Measurements from ENCODE around the gene TMEM161A. TPM values are rescaled to one million over a fixed set of nuclear protein-coding genes. Genes with fewer than 3 reads are reported as not detected.

The TMEM161A gene
- total RNA-seq, 1 experiment from 2014 or later, result 76.0 TPM

- no peak for TF ChIP-seq EGR1 (IDR thresholded peaks at IDR 0.05; ENCODE audit: low read depth)
- no peak for TF ChIP-seq FOSL1 (IDR thresholded peaks at IDR 0.05; ENCODE audit: low read depth)
- TF ChIP-seq ZNF274 (IDR thresholded peaks at IDR 0.05; ENCODE audit: low read depth, low read length), result no peak
- TF ChIP-seq TCF7L2 (IDR thresholded peaks at IDR 0.05; ENCODE audit: borderline replicate concordance, extremely low read depth, insufficient read depth, insufficient read length), result no peak
- TF ChIP-seq YY1 (IDR thresholded peaks at IDR 0.05; ENCODE audit: extremely low read depth, insufficient replicate concordance, low read depth, low read length), result no peak
- no peak for TF ChIP-seq POLR2AphosphoS5 (IDR thresholded peaks at IDR 0.05; ENCODE audit: low read depth, low read length)
- TF ChIP-seq SIN3A (IDR thresholded peaks at IDR 0.05; ENCODE audit: low read depth), result no peak
- ATAC-seq (no peak), DNase-seq (ENCODE audit: low read depth, low spot score) (no peak)
- Histone ChIP-seq H2AFZ (ENCODE audit: low read depth, low read length, poor library complexity, severe bottlenecking) (no peak overlapping the region), H3K9me3 (ENCODE audit: control insufficient read depth in 1 of 2, insufficient read depth in 1 of 2, low read depth in 1 of 2, low read length in 2 of 2) (no peaks in the 10 kb centered on the region), H3K9ac (ENCODE audit: low read length) (no peak overlapping the region), H3K4me3 (replicated peaks in 1 of 2; ENCODE audit: low read depth in 1 of 2, low read length in 2 of 2) (no peak overlapping the region), H3K27ac (ENCODE audit: low read depth, low read length) (no peak overlapping the region), H3K4me1 (ENCODE audit: control insufficient read depth in 1 of 2, insufficient read depth in 2 of 2, low read length in 2 of 2) (peaks cover 13 to 19% of the 10 kb centered on the region in 2 experiments), H3K9me2 (ENCODE audit: insufficient read depth) (no peaks in the 10 kb centered on the region), H3K36me3 (ENCODE audit: control insufficient read depth in 1 of 2, insufficient read depth in 2 of 2, low read length in 2 of 2) (no peaks in the 10 kb centered on the region; a peak in 3 of 4 replicates), H3K27me3 (ENCODE audit: insufficient read depth, low read length) (no peaks in the 10 kb centered on the region), H4K20me1 (ENCODE audit: insufficient read depth) (no peaks in the 10 kb centered on the region), H3K79me2 (ENCODE audit: insufficient read depth, low read length) (peaks cover 33% of the 10 kb centered on the region), H3K4me2 (ENCODE audit: low read length) (no peak overlapping the region)
- RAD21 ChIA-PET (ENCODE audit: low non-redundant PET in 1 of 2, low total read pairs in 2 of 2, uncharacterized antibody in 2 of 2, unreplicated experiment in 2 of 2), result no interaction called here
- POLR2A ChIA-PET, result no interaction called here
- no TSS peak for BruUV-seq (replicated peaks)
- intact Hi-C loops (cut with micrococcal nuclease), result no loop called here
- CTCF ChIA-PET, result no interaction called here
Observed at GRCh38 chr19:19132912-19133311, 5.4 kb downstream of the TMEM161A start.

GRCh38 chr19:19131989-19132388, 6.3 kb downstream of the TMEM161A start:
- Histone ChIP-seq H3K4me1 (ENCODE audit: control insufficient read depth in 1 of 2, insufficient read depth in 2 of 2, low read length in 2 of 2) (peaks cover 8 to 11% of the 10 kb centered on the region in 2 experiments), H3K9me3 (ENCODE audit: control insufficient read depth in 1 of 2, insufficient read depth in 1 of 2, low read depth in 1 of 2, low read length in 2 of 2) (no peaks in the 10 kb centered on the region), H3K4me3 (replicated peaks in 1 of 2; ENCODE audit: low read depth in 1 of 2, low read length in 2 of 2) (no peak overlapping the region), H3K79me2 (ENCODE audit: insufficient read depth, low read length) (peaks cover 23% of the 10 kb centered on the region), H3K9ac (ENCODE audit: low read length) (no peak overlapping the region), H3K4me2 (ENCODE audit: low read length) (no peak overlapping the region), H2AFZ (ENCODE audit: low read depth, low read length, poor library complexity, severe bottlenecking) (no peak overlapping the region), H3K9me2 (ENCODE audit: insufficient read depth) (no peaks in the 10 kb centered on the region), H4K20me1 (ENCODE audit: insufficient read depth) (no peaks in the 10 kb centered on the region), H3K27ac (ENCODE audit: low read depth, low read length) (no peak overlapping the region), H3K27me3 (ENCODE audit: insufficient read depth, low read length) (no peaks in the 10 kb centered on the region), H3K36me3 (ENCODE audit: control insufficient read depth in 1 of 2, insufficient read depth in 2 of 2, low read length in 2 of 2) (no peaks in the 10 kb centered on the region; a peak in 3 of 4 replicates)
- BruUV-seq (replicated peaks), result no TSS peak
- no peak for ATAC-seq
- ChIA-PET CTCF (no interaction called here), POLR2A (no interaction called here), RAD21 (ENCODE audit: low non-redundant PET in 1 of 2, low total read pairs in 2 of 2, uncharacterized antibody in 2 of 2, unreplicated experiment in 2 of 2) (no interaction called here)
- intact Hi-C loops (cut with micrococcal nuclease), result no loop called here
- no peak for DNase-seq (ENCODE audit: low read depth, low spot score)
- TF ChIP-seq POLR2AphosphoS5 (IDR thresholded peaks at IDR 0.05; ENCODE audit: low read depth, low read length), result no peak
- no peak for TF ChIP-seq JUND (IDR thresholded peaks at IDR 0.05)
- no peak for TF ChIP-seq YY1 (IDR thresholded peaks at IDR 0.05; ENCODE audit: extremely low read depth, insufficient replicate concordance, low read depth, low read length)
- TF ChIP-seq RAD21 (IDR thresholded peaks at IDR 0.05; ENCODE audit: low read depth), result no peak
- no peak for TF ChIP-seq REST (IDR thresholded peaks at IDR 0.05; ENCODE audit: low read depth)
- TF ChIP-seq ZNF274 (IDR thresholded peaks at IDR 0.05; ENCODE audit: low read depth, low read length), result no peak
- TF ChIP-seq, protein P1, sequence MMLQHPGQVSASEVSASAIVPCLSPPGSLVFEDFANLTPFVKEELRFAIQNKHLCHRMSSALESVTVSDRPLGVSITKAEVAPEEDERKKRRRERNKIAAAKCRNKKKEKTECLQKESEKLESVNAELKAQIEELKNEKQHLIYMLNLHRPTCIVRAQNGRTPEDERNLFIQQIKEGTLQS (IDR thresholded peaks at IDR 0.05), result no peak
- no peak for TF ChIP-seq SIN3A (IDR thresholded peaks at IDR 0.05; ENCODE audit: low read depth)
- no peak for TF ChIP-seq CTCF (IDR thresholded peaks at IDR 0.05 in 2 of 3, conservative IDR thresholded peaks at IDR 0.05 in 1 of 3; ENCODE audit: borderline replicate concordance in 1 of 3, insufficient read depth in 1 of 3, low read depth in 2 of 3, low read length in 2 of 3)
- TF ChIP-seq EZH2 (IDR thresholded peaks at IDR 0.05), result no peak
- TF ChIP-seq CEBPB (IDR thresholded peaks at IDR 0.05; ENCODE audit: low read depth), result no peak
- TF ChIP-seq EZH2phosphoT487 (IDR thresholded peaks at IDR 0.05; ENCODE audit: borderline replicate concordance), result no peak
- TF ChIP-seq CBX3 (IDR thresholded peaks at IDR 0.05; ENCODE audit: low read depth), result no peak
- no peak for TF ChIP-seq FOSL1 (IDR thresholded peaks at IDR 0.05; ENCODE audit: low read depth)
